ENCODE measurements around the gene ZSWIM5. TPM values are rescaled to one million over a fixed set of nuclear protein-coding genes. Genes with fewer than 3 reads are reported as not detected.
"Not testable (repeated sequence)": the region's sequence is repeated elsewhere in the genome, so short reads cannot be mapped to it uniquely, and the experiment has no call there.

The ZSWIM5 gene
- total and polyA plus RNA-seq, 2 of the 8 experiments (the other 6 are each of a cell fraction or from before 2014, with no cell fraction given): 2.5 to 3.9 TPM

- WGBS, 2 experiments (ENCODE audit: extremely low coverage in 1 of 2, insufficient coverage in 1 of 2, insufficient read length in 1 of 2, insufficient replicate concordance in 2 of 2, low coverage in 1 of 2, low lambda C conversion rate in 2 of 2, missing lambda C conversion rate in 1 of 2): 99% methylated on average over 12 of the region's 30 CpGs; no CpG with 5 or more reads in 1 of the 2 experiments
- FAIRE-seq; H2AFZ ChIP-seq (ENCODE audit: low read length); H3K4me2 ChIP-seq (ENCODE audit: insufficient read depth in 1 of 2, low read depth in 2 of 2, low read length in 2 of 2); H4K5ac ChIP-seq (ENCODE audit: insufficient read length, low read depth, low read length); H2AK5ac ChIP-seq (ENCODE audit: low read depth, low read length); H3K4ac ChIP-seq (replicated peaks; ENCODE audit: insufficient read length, low read depth, low read length); H2BK12ac ChIP-seq (ENCODE audit: low read depth, low read length); H3K27me3 ChIP-seq (replicated peaks in 1 of 4; ENCODE audit: control insufficient read depth in 3 of 4, extremely low read depth in 1 of 4, insufficient read depth in 3 of 4, low read length in 3 of 4); H3K56ac ChIP-seq (replicated peaks; ENCODE audit: insufficient read length, low read depth, low read length); H4K20me1 ChIP-seq (replicated peaks in 1 of 2; ENCODE audit: control insufficient read depth in 1 of 2, insufficient read depth in 2 of 2, low read length in 2 of 2); H3K9ac ChIP-seq (replicated peaks in 1 of 4; ENCODE audit: extremely low read depth in 1 of 4, low read depth in 3 of 4, low read length in 3 of 4); CTCF ChIA-PET (ENCODE audit: partially characterized antibody); H3K79me1 ChIP-seq (ENCODE audit: low read depth, low read length); H3K79me2 ChIP-seq (ENCODE audit: control insufficient read depth in 1 of 2, insufficient read depth in 2 of 2, low read length in 2 of 2); H3K4me3 ChIP-seq (ENCODE audit: extremely low read depth in 1 of 4, insufficient read depth in 2 of 4, low read depth in 3 of 4, low read length in 4 of 4); H3K18ac ChIP-seq (ENCODE audit: extremely low read depth, low read length); H3K27ac ChIP-seq (ENCODE audit: low read depth, low read length); H3K4me1 ChIP-seq (replicated peaks in 1 of 4; ENCODE audit: control insufficient read depth in 3 of 4, insufficient read depth in 4 of 4, low read length in 3 of 4); H3K23me2 ChIP-seq (ENCODE audit: low read depth, low read length); H4K8ac ChIP-seq (ENCODE audit: extremely low read depth, insufficient read depth, low read length); POLR2A ChIA-PET (ENCODE audit: partially characterized antibody); H2BK20ac ChIP-seq (ENCODE audit: low read length); H3K23ac ChIP-seq (ENCODE audit: insufficient read length); DNase-seq (ENCODE audit: low read depth in 1 of 2, low spot score in 2 of 2); H4K91ac ChIP-seq (replicated peaks; ENCODE audit: insufficient read length, low read length); H3K9me3 ChIP-seq (ENCODE audit: insufficient read depth in 2 of 2, low read depth in 1 of 2, low read length in 1 of 2); H2BK15ac ChIP-seq (ENCODE audit: low read length); H2BK5ac ChIP-seq (ENCODE audit: low read depth, low read length); H3K36me3 ChIP-seq (ENCODE audit: control insufficient read depth in 2 of 4, insufficient read depth in 4 of 4, low read length in 3 of 4); H2BK120ac ChIP-seq (replicated peaks; ENCODE audit: low read depth, low read length); H3K14ac ChIP-seq (ENCODE audit: insufficient read length): not testable (repeated sequence)
Measured at GRCh38 chr1:45248004-45248403, 41.6 kb upstream of the ZSWIM5 start.
